Caco-2 (cell line): ENCODE measurements around the gene OSBPL6. TPM values are rescaled to one million over a fixed set of nuclear protein-coding genes. Genes with fewer than 3 reads are reported as not detected.
"Not testable (repeated sequence)": the region's sequence is repeated elsewhere in the genome, so short reads cannot be mapped to it uniquely, and the experiment has no call there.

ENCODE experiments used
- BruUV-seq: library from RNA; stranded (reverse); fragments of 400-500 nt; replicated peaks from 2 replicates; lab custom pipeline; 2021; lab: Mats Ljungman, UMichigan
- CTCF ChIA-PET: fragments of 300-600 bp; sonication (Branson Sonifier 250); formaldehyde crosslinking; loops from one replicate; lab custom pipeline; 2022; ENCODE audit warnings: antibody characterized with exemption; lab: Charles Lee
- POLR2A ChIA-PET: fragments of 300-600 bp; sonication (Branson Sonifier 250); formaldehyde crosslinking; loops from one replicate; lab custom pipeline; 2022; ENCODE audit warnings: antibody characterized with exemption; lab: Charles Lee
- DNase-seq, 2 experiments: peaks; one replicate each; pipeline versions ENCODE4 v3.0.0 to v3.0.0-alpha.2; 2020 to 2022
- H3K27me3 ChIP-seq: replicated peaks from 2 replicates; pipeline ENCODE4 v1.6.0; 2011; ENCODE audit warnings: low read length; ENCODE audit not compliant: control insufficient read depth, insufficient read depth
- H3K36me3 ChIP-seq: 2 replicates; pipeline ENCODE4 v1.5.1; 2011; ENCODE audit warnings: low read length; ENCODE audit not compliant: control insufficient read depth, insufficient read depth
- H3K4me1 ChIP-seq: fragments of 250-450 bp; sonication (Bioruptor Pico); 2 replicates; pipeline ENCODE4 v1.5.1; 2020; ENCODE audit warnings: mild to moderate bottlenecking
- H3K4me3 ChIP-seq: 2 replicates; pipeline ENCODE4 v1.5.1; 2011; ENCODE audit warnings: low read depth, mild to moderate bottlenecking, control low read depth, low read length
- H3K9me3 ChIP-seq: fragments of 250-450 bp; sonication (Bioruptor Pico); 2 replicates; pipeline ENCODE4 v1.5.1; 2020; ENCODE audit warnings: mild to moderate bottlenecking, moderate library complexity
- H3K27ac Mint-ChIP-seq: one replicate; pipeline ENCODE4 v1.8.0; 2022; ENCODE audit warnings: mixed read lengths; ENCODE audit not compliant: unreplicated experiment
- H3K27me3 Mint-ChIP-seq: one replicate; pipeline ENCODE4 v1.8.0; 2022; ENCODE audit warnings: mixed read lengths; ENCODE audit not compliant: insufficient read depth, unreplicated experiment
- H3K36me3 Mint-ChIP-seq: one replicate; pipeline ENCODE4 v1.8.0; 2022; ENCODE audit warnings: mild to moderate bottlenecking, mixed read lengths; ENCODE audit not compliant: insufficient read depth, unreplicated experiment
- H3K4me1 Mint-ChIP-seq: one replicate; pipeline ENCODE4 v1.8.0; 2022; ENCODE audit warnings: low read depth, mixed read lengths; ENCODE audit not compliant: unreplicated experiment
- H3K4me3 Mint-ChIP-seq: one replicate; pipeline ENCODE4 v1.8.0; 2022; ENCODE audit warnings: mild to moderate bottlenecking, moderate library complexity, mixed read lengths; ENCODE audit not compliant: unreplicated experiment
- H3K9me3 Mint-ChIP-seq: one replicate; pipeline ENCODE4 v1.8.0; 2022; ENCODE audit warnings: mixed read lengths; ENCODE audit not compliant: unreplicated experiment
- CTCF ChIP-seq, 2 experiments: fragments of 200-600 bp in 1 of 2; IDR thresholded peaks; 1 replicate in 1 of 2; 2 replicates in 1 of 2; pipeline versions ENCODE4 v1.5.1 to v1.8.0; 2011 to 2022; ENCODE audit warnings: antibody characterized with exemption in 1 of 2, control low read depth in 1 of 2, inconsistent platforms in 1 of 2, low read depth in 1 of 2, low read length in 1 of 2, mild to moderate bottlenecking in 1 of 2, moderate library complexity in 1 of 2; ENCODE audit not compliant: insufficient read depth in 1 of 2, severe bottlenecking in 1 of 2, unreplicated experiment in 1 of 2
- intact Hi-C: fragments of 100-400 bp; cut with micrococcal nuclease; formaldehyde crosslinking; loops from one replicate; pipeline ENCODE4 v1.10.0; 2022; ENCODE audit not compliant: unreplicated experiment
- total RNA-seq: library from RNA; stranded (reverse); gene quantifications from 2 replicates; pipeline ENCODE4 v1.2.3, GENCODE V29; 2022

OSBPL6 gene
- total RNA-seq, 1 experiment from 2014 or later = 1.5 TPM

- Mint-ChIP-seq H3K4me1 (peaks cover 6% of the 10 kb centered on the region), H3K4me3 (no peak overlapping the region), H3K27me3 (no peaks in the 10 kb centered on the region), H3K36me3 (no peaks in the 10 kb centered on the region), H3K9me3 (no peaks in the 10 kb centered on the region), H3K27ac (no peak overlapping the region)
- intact Hi-C loops = no loop called here
- BruUV-seq = no TSS peak
- ChIA-PET POLR2A (no interaction called here), CTCF (no interaction called here)
- Histone ChIP-seq H3K9me3 (no peaks in the 10 kb centered on the region), H3K4me3 (no peak overlapping the region), H3K36me3 (no peaks in the 10 kb centered on the region), H3K27me3 (no peaks in the 10 kb centered on the region), H3K4me1 (no peaks in the 10 kb centered on the region)
- no peak for TF ChIP-seq CTCF (IDR thresholded peaks at IDR 0.05; ENCODE audit: insufficient read depth in 1 of 2, low read depth in 1 of 2, low read length in 1 of 2, severe bottlenecking in 1 of 2, unreplicated experiment in 1 of 2)
- no peak for DNase-seq
Measured at GRCh38 chr2:178420463-178420999, 226.2 kb downstream of the OSBPL6 start.

GRCh38 chr2:178422097-178422496 lies 227.8 kb downstream of the OSBPL6 start:
- H3K9me3 Mint-ChIP-seq = no peaks in the 10 kb centered on the region
- Histone ChIP-seq H3K4me1 (no peaks in the 10 kb centered on the region), H3K36me3 (no peaks in the 10 kb centered on the region), H3K27me3 (no peaks in the 10 kb centered on the region), H3K9me3 (no peaks in the 10 kb centered on the region), H3K4me3 (no peak overlapping the region)
- POLR2A ChIA-PET = no interaction called here
- no peaks in the 10 kb centered on the region for H3K27me3 Mint-ChIP-seq
- no TSS peak for BruUV-seq
- no peak overlapping the region for H3K4me3 Mint-ChIP-seq
- H3K4me1 Mint-ChIP-seq = peaks cover 6% of the 10 kb centered on the region
- H3K27ac Mint-ChIP-seq = no peak overlapping the region
- intact Hi-C loops = no loop called here
- TF ChIP-seq CTCF (IDR thresholded peaks at IDR 0.05; ENCODE audit: insufficient read depth in 1 of 2, low read depth in 1 of 2, low read length in 1 of 2, severe bottlenecking in 1 of 2, unreplicated experiment in 1 of 2) = no peak
- DNase-seq = no peak
- H3K36me3 Mint-ChIP-seq = no peaks in the 10 kb centered on the region
- CTCF ChIA-PET = no interaction called here

GRCh38 chr2:178423746-178424145 lies 229.4 kb downstream of the OSBPL6 start:
- H3K4me1 ChIP-seq, H3K4me3 Mint-ChIP-seq, H3K36me3 Mint-ChIP-seq, POLR2A ChIA-PET, CTCF ChIA-PET, intact Hi-C loops, DNase-seq, H3K9me3 ChIP-seq, H3K27ac Mint-ChIP-seq, H3K9me3 Mint-ChIP-seq, BruUV-seq, H3K4me3 ChIP-seq, H3K4me1 Mint-ChIP-seq, H3K36me3 ChIP-seq, H3K27me3 Mint-ChIP-seq, H3K27me3 ChIP-seq: not testable (repeated sequence)
